GM12891 (cell line): ENCODE measurements around the gene TNKS1BP1.

Experiments used
- PAX5 ChIP-seq: IDR thresholded peaks from 2 replicates; pipeline ENCODE4 v1.6.1; 2011; ENCODE audit warnings: low read length, moderate library complexity, mild to moderate bottlenecking; ENCODE audit not compliant: insufficient read depth, severe bottlenecking
- POLR2A ChIP-seq: IDR thresholded peaks from 2 replicates; pipeline ENCODE4 v1.6.1; 2011; ENCODE audit warnings: low read depth, low read length, control low read depth
- POLR2AphosphoS5 ChIP-seq: IDR thresholded peaks from 2 replicates; pipeline ENCODE4 v1.6.1; 2011; ENCODE audit warnings: low read depth, low read length, control low read depth
- SPI1 ChIP-seq: IDR thresholded peaks from 2 replicates; pipeline ENCODE4 v1.6.1; 2011; ENCODE audit warnings: low read depth, low read length, control low read depth
- TAF1 ChIP-seq: IDR thresholded peaks from 2 replicates; pipeline ENCODE4 v1.6.1; 2011; ENCODE audit warnings: low read depth, low read length, control low read depth

DNA sequence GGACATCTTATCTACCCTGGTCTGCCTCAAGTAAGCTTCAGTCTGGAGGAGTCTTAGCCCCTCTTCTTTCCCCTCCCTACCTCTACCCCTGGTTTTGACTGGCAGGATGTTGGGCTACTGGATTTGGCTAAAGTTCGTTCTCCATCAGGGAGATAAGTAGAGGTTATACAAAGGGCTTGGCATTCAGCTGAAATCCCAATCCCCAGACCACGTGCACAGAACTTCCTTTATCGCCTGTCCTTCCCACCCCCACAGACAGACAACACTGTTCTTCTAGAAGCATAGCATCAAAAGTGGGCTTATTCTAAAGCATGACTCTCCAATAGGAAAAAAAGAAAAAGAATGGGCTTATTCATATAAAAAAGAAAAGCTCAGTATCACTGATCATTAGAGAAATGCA lies 48.4 kb upstream of the TNKS1BP1 start:
- TF ChIP-seq POLR2AphosphoS5 (no peak), POLR2A (no peak), SPI1 (no peak), PAX5 (no peak), TAF1 (no peak)
